Transverse colon (tissue), 4 donors: ENCODE results near the gene TWIST2. TPM values are rescaled to one million over a fixed set of nuclear protein-coding genes. Genes with fewer than 3 reads are reported as not detected.

Experiments
- DNase-seq: peaks from one replicate; pipeline ENCODE4 v3.0.0-alpha.2; 2019
- H3K27ac ChIP-seq, 4 donors: fragments of 200-600 bp; sonication (generic); 2 replicates each; pipeline ENCODE4 v1.5.1; 2016 to 2018; ENCODE audit warnings: inconsistent platforms in 4 of 4
- H3K27me3 ChIP-seq: fragments of 200-600 bp; sonication (generic); 2 replicates; pipeline ENCODE4 v1.5.1; 2017; ENCODE audit warnings: inconsistent platforms
- H3K36me3 ChIP-seq, 4 donors: fragments of 200-600 bp; sonication (generic); 2 replicates each; pipeline ENCODE4 v1.5.1; 2017 to 2019; ENCODE audit warnings: inconsistent platforms in 4 of 4
- H3K4me1 ChIP-seq, 4 donors: fragments of 200-600 bp; sonication (generic); 2 replicates each; pipeline ENCODE4 v1.5.1; 2017 to 2020; ENCODE audit warnings: inconsistent platforms in 4 of 4
- H3K4me3 ChIP-seq, 4 donors: fragments of 200-600 bp; sonication (generic); 1 replicate in 1 of 4; 2 replicates in 3 of 4; pipeline versions ENCODE4 v1.5.1 to v1.6.1; 2017 to 2019; ENCODE audit warnings: inconsistent platforms in 4 of 4
- H3K9me3 ChIP-seq, 2 donors: fragments of 200-600 bp; sonication (generic); 2 replicates each; pipeline ENCODE4 v1.5.1; 2017 to 2019; ENCODE audit warnings: inconsistent platforms in 2 of 2
- CTCF ChIP-seq, 5 experiments: fragments of 200-600 bp in 3 of 5; fragments of 450-650 bp in 2 of 5; sonication (generic) in 3 of 5; IDR thresholded peaks; 1 replicate in 2 of 5; 2 replicates in 3 of 5; pipeline ENCODE4 v1.5.1; 2016 to 2017; ENCODE audit warnings: antibody characterized with exemption in 5 of 5, inconsistent platforms in 3 of 5, mild to moderate bottlenecking in 2 of 5, moderate library complexity in 1 of 5
- EP300 ChIP-seq: sonication (generic); formaldehyde crosslinking; IDR thresholded peaks from one replicate; pipeline ENCODE4 v1.6.1; 2017; ENCODE audit warnings: antibody characterized with exemption, low read depth
- POLR2A ChIP-seq: fragments of 450-650 bp; IDR thresholded peaks from one replicate; pipeline ENCODE4 v1.6.1; 2016; ENCODE audit warnings: antibody characterized with exemption, mild to moderate bottlenecking, moderate library complexity
- POLR2AphosphoS5 ChIP-seq, 3 donors: sonication (generic); formaldehyde crosslinking; IDR thresholded peaks; one replicate each; pipeline ENCODE4 v1.6.1; 2016; ENCODE audit warnings: antibody characterized with exemption in 3 of 3
- WGBS, 2 donors: methylation state at CpG; one replicate each; pipeline ENCODE4 v1.1.5; 2018; ENCODE audit warnings: low coverage in 1 of 2; 5-methylcytosine and 5-hydroxymethylcytosine counted together
- in situ Hi-C, 4 donors: fragments of 200-750 bp; cut with MboI; loops; one replicate each; pipeline versions ENCODE4 v1.15.0 to v1.15.1; 2017; ENCODE audit warnings: low sequenced_read_pairs in 3 of 4, low pct_ligation_motif_present in 1 of 4, low pct_unique_long_range_greater_than_20kb in 1 of 4
- intact Hi-C: fragments of 100-400 bp; cut with DNase I; formaldehyde crosslinking; loops from one replicate; pipeline ENCODE4 v1.15.1; 2023; ENCODE audit warnings: low total_unique reads
- total RNA-seq, 4 donors: library from RNA; depleted of rRNA; stranded (reverse); fragments of >200 nt; gene quantifications; one replicate each; pipeline ENCODE4 v1.1.0, GENCODE V29; 2016

The TWIST2 gene
- total RNA-seq, 4 donors from 2014 or later = 6.7 to 59.1 (median 16.8) TPM

- no peak for DNase-seq
- intact Hi-C loops = loop anchor here (10.0 kb wide), 2 partner anchors 164 to 584 kb away; no protein-coding TSS in a partner anchor
- WGBS, 2 donors = 73% methylated on average over 7 of the region's 7 CpGs; no CpG with 5 or more reads in 1 of the 2 donors
- TF ChIP-seq EP300 (no peak), POLR2AphosphoS5 (IDR thresholded peaks at IDR 0.05) (no peak), CTCF (IDR thresholded peaks at IDR 0.05) (no peak), POLR2A (no peak)
- Histone ChIP-seq H3K36me3 (no peaks in the 10 kb centered on the region), H3K4me1 (no peaks in the 10 kb centered on the region), H3K27me3 (no peaks in the 10 kb centered on the region), H3K4me3 (no peak overlapping the region), H3K27ac (no peak overlapping the region), H3K9me3 (no peaks in the 10 kb centered on the region)
- in situ Hi-C loops = loop anchor here in 1 of 4 donors (25.0 kb wide), 1 partner anchor 587 kb away; no protein-coding TSS in a partner anchor
Measured at GRCh38 chr2:238948765-238949641, 101.1 kb downstream of the TWIST2 start.

- DNase-seq = no peak
- H3K4me1 ChIP-seq = no peaks in the 10 kb centered on the region
- in situ Hi-C loops (loop anchor here in 1 of 4 donors (25.0 kb wide), 1 partner anchor 588 kb away; no protein-coding TSS in a partner anchor), intact Hi-C loops (loop anchor here (10.0 kb wide), 2 partner anchors 165 to 585 kb away; no protein-coding TSS in a partner anchor)
- no peaks in the 10 kb centered on the region for H3K9me3 ChIP-seq
- H3K36me3 ChIP-seq = no peaks in the 10 kb centered on the region
- H3K4me3 ChIP-seq = no peak overlapping the region
- H3K27ac ChIP-seq = no peak overlapping the region
- TF ChIP-seq POLR2A (no peak), EP300 (no peak), CTCF (IDR thresholded peaks at IDR 0.05) (no peak), POLR2AphosphoS5 (IDR thresholded peaks at IDR 0.05) (no peak)
- H3K27me3 ChIP-seq = peaks cover 4% of the 10 kb centered on the region
- 81% methylated on average over 9 of the region's 10 CpGs; no CpG with 5 or more reads in 1 of the 2 donors for WGBS, 2 donors
Measured at GRCh38 chr2:238949710-238950345, 101.9 kb downstream of the TWIST2 start.

- no peak for DNase-seq
- Histone ChIP-seq H3K27me3 (peaks cover 7% of the 10 kb centered on the region), H3K36me3 (no peaks in the 10 kb centered on the region), H3K9me3 (no peaks in the 10 kb centered on the region), H3K4me1 (no peaks in the 10 kb centered on the region), H3K27ac (no peak overlapping the region), H3K4me3 (no peak overlapping the region)
- intact Hi-C loops (no loop called here), in situ Hi-C loops (no loop called here)
- TF ChIP-seq EP300 (no peak), CTCF (IDR thresholded peaks at IDR 0.05) (no peak), POLR2A (no peak), POLR2AphosphoS5 (IDR thresholded peaks at IDR 0.05) (no peak)
- 80 to 90% methylated on average over 1 to 13 of the region's 13 CpGs for WGBS, 2 donors
Measured at GRCh38 chr2:238950551-238950950, 102.7 kb downstream of the TWIST2 start.

- Histone ChIP-seq H3K9me3 (no peaks in the 10 kb centered on the region), H3K36me3 (no peaks in the 10 kb centered on the region), H3K27ac (no peak overlapping the region), H3K27me3 (peaks cover 7% of the 10 kb centered on the region), H3K4me3 (no peak overlapping the region), H3K4me1 (no peaks in the 10 kb centered on the region)
- 73 to 80% methylated on average over 4 to 5 of the region's 5 CpGs for WGBS, 2 donors
- TF ChIP-seq POLR2AphosphoS5 (IDR thresholded peaks at IDR 0.05) (no peak), CTCF (IDR thresholded peaks at IDR 0.05) (no peak), POLR2A (no peak), EP300 (no peak)
- in situ Hi-C loops = no loop called here
- intact Hi-C loops = no loop called here
- no peak for DNase-seq
Measured at GRCh38 chr2:238952261-238952919, 104.5 kb downstream of the TWIST2 start.
